NCI-H146 treated with DMSO at 0.1 percent for 48 hours (cell line): ENCODE results near the gene CDC34.

Source experiments
- DNase-seq: peaks from one replicate; lab custom pipeline; 2025; ENCODE audit not compliant: unreplicated experiment; lab: John Stamatoyannopoulos, UW

The CDC34 gene, protein sequence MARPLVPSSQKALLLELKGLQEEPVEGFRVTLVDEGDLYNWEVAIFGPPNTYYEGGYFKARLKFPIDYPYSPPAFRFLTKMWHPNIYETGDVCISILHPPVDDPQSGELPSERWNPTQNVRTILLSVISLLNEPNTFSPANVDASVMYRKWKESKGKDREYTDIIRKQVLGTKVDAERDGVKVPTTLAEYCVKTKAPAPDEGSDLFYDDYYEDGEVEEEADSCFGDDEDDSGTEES

DNA sequence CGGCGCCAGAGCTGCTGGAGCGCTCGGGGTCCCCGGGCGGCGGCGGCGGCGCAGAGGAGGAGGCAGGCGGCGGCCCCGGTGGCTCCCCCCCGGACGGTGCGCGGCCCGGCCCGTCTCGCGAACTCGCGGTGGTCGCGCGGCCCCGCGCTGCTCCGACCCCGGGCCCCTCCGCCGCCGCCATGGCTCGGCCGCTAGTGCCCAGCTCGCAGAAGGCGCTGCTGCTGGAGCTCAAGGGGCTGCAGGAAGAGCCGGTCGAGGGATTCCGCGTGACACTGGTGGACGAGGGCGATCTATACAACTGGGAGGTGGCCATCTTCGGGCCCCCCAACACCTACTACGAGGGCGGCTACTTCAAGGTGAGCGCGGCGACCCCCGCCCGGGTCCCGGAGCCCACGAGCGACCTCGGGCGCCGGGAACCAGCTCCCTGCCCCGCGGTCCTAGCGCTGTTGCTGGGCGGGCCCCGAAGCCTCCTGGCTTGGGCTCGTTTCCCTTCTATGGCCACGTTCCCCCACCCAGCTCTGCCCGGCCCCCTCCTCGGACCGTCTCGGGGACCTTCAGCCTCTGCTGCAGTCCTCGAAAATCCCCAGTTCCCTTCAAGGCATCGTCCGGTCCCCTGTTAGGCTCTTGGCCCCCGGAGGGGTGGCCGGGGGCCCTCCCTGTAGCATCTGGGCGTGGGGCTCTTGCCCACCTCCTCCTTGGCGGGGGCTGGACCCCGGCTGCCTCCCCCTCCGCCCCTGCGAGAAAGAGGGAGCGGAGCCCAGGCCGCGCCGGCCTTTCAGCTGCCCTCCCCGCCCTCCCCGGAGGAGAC is at the start of gene CDC34:
Gene CDC34, plus strand, starts transcription at position 8 of the 808 bp plus-strand sequence. Its CDS starts 172 bp downstream, at position 180.
- DNase-seq = no peak

DNA sequence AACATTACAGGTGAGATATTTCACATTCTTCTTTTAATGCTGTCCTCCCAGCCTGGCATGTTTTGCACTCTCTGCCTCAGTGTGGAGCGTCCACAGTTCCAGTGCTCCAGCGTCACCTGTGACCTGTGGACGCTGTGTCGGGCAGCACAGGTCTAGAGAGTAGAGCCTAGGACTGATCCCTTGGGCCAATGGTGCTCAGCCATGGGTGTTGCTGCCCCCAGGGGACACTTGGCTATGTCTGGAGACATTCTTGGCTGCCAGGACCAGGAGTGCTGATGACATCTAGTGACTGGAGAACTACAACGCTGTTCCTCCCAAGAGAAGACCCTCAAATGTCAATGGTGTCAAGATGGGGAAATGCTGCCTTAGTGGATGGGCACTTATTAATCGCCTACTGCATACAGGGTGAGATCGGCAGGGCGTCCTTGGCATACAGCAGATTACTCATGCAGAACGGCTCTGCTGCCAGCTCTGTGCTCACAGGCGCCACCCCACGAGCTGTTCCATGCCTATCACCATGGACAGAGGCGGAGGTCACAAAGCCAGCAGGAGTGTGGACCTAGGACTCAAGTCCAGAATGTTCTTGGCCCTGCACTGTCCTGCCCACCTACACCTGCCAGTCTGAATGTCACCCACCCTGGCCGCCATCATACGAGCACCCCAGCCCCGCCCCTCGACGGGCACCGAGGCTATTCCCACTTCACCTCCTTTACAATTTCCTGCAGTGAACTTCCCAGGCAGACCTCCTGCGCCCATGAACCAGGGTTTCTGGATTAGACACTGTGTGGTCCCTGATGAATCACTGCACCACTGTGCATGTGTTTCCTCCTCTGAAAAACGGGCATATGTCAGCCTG is 49.1 kb upstream of the CDC34 start:
- DNase-seq = no peak

DNA sequence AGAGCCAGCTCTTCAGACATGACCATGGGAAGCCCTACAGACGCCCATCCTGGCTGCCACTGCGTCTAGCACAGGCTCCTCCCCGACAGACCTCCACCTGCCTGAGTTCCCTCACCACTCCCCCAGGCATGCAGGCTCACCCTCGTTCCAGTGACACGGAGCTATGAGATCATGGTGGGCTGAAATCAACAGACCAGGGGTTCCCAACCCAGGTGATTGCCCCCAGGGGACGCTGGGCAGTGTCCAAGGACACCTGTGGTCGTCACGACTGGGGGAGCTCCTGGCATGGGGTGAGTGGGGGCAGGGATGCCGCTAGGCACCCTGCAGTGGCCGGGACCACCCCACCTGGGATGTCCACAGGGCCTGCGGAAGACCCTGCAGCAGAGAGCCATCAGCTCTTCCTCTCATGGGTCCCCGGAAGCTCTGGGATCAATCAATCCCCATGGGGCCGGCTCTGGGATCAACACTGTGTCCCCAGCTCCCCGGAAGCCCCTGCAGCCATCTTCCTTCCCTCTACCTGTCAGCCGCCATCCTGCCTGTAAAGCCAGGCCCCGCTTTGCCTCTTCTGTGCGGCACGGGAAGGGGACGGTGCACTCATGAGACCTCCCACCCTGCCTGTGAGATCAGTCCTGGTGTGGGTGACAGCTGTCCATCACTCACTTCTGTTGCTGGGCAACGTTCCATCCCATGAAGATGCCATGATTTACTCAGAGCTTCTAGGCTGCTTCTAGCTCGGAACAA is 48.1 kb upstream of the CDC34 start:
- DNase-seq = no peak

DNA sequence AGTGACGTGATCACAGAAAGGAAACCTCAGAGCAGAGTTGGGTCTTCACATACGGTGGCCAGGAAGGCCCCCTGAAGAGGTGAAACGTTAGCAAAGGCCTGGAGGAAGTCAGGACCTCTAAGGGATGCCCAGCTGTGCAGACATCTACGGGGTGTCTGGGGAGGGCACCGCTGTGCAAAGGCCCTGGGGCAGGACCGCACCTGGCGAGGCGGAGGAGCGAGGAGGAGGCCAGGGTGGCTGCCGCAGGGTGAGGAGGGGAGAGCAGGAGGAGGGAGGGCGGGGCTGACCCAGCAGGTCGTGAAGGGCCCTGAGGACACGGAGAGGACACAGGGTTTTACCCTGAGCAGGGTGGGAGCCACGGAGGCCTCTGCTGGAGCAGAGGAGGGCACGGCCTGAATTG is 47.1 kb upstream of the CDC34 start:
- no peak for DNase-seq

DNA sequence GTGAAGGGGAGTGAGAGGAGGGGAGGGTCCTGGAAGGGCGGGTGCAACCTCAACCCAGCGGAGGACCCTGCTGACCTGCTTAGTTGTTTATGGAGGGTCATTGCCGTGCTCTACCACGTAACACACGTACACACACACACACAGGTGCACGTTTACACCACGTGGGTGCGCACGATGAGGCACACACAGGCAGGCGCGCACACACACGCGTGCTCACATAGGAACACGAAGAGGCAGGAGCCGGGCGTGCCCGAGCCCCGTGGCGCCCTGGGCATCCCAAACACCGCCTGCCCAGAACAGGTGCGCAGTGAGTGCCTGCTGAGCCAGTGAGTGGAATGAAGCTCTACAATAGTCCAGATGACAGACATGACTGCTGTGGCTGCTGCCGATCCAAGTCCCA is 46.5 kb upstream of the CDC34 start:
- peak; percentile 51 for DNase-seq

DNA sequence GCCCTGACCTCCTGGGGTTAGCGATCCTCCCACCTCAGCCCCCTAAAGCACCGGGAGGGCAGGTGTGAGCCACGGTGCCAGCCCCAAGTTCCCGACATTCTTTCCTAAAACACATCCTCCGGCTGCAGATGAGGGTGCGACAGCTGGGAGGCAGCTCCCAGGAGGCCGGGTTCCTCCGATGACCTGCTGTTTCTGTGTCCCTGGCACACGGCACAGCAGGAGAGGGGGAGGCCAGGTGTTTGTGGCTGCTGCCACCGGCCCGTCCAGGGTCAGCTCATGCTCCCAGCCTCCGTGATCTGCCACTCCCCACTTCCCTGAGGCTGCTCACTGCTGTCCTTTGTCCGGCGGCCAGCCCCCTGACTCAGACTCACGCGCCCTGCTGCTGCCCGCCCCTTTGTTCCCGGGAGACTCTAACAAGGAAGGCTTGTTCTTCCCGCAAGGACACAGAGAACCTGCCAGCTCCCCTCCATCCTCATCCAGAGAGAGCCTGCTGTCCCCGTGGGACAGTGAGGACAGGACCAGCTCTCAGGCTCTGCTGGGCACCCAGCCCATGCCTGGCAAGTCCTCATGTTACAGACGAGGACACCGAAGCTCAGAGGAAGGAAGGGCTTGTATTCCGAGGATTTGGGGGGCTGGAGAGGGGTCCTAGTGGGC is 45.9 kb upstream of the CDC34 start:
- peak; percentile 56 for DNase-seq

- DNase-seq = peak; percentile 62
Measured at GRCh38 chr19:488505-489417, 42.8 kb upstream of the CDC34 start.

- DNase-seq = no peak
Measured at GRCh38 chr19:489418-490196, 42.0 kb upstream of the CDC34 start.

DNA sequence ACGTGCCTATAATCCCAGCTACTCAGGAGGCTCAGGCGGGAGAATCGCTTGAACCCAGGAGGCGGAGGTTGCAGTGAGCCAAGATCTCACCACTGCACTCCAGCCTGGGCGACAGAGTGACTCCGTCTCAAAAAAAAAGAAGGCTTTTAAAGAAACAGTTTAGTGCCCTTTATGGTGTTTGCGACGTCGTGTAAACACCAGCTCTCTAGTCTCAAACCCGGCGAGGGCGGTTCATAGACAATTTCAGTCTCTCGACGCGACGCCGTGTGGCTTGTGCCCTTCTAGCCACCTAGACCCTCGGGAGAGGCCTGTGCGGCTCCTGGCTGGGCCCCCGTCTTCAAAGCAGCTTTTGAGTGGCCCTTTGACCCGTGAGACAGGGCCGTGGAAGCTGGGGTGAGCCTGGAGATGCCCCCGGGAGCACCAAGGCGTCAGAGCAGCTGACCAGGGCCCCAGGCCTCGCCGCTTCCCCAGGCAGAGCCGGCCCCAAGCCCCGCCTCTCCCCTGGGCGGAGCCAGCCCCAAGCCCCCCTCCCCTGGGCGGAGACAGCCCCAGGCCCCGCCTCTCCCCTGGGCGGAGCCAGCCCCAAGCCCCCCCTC is 40.3 kb upstream of the CDC34 start:
- no peak for DNase-seq

DNA sequence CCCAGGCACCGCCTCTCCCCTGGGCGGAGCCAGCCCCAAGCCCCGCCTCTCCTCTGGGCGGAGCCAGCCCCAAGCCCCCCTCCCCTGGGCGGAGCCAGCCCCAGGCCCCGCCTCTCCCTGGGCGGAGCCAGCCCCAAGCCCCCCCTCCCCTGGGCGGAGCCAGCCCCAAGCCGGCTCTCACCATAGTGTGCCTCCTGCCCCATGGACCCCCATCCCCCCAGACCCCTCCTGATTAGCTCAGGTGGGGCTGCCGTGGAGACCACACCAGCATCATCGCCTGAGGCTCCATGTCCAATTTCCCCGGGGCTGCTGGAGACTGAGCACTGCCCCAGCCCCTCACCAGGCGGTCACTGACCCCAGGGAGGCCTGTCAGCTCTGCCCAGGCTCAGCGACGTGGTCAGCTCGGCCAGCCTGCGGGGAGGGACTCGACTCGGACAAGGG is 39.4 kb upstream of the CDC34 start:
- no peak for DNase-seq

- no peak for DNase-seq
Measured at GRCh38 chr19:493391-494170, 38.0 kb upstream of the CDC34 start.

GRCh38 chr19:494171-495080 is 37.1 kb upstream of the CDC34 start:
- no peak for DNase-seq

DNA sequence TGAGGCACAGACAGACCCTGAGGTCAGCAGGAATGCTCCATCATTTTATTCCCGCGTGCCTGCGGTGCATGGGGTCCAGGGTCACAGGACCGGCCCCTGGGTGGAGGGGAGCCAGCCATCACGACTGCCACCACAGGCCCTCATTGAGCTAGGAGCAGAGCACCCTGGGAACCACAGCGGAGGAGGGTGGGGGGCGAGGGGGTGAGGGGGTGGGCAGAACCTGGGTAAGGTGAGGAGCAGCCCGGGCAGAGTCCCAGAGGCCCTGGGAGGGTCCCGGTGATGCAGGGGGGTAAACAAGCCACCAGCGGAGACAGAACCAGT is 36.5 kb upstream of the CDC34 start:
- no peak for DNase-seq

GRCh38 chr19:495402-496111 is 36.0 kb upstream of the CDC34 start:
- DNase-seq = no peak

DNA sequence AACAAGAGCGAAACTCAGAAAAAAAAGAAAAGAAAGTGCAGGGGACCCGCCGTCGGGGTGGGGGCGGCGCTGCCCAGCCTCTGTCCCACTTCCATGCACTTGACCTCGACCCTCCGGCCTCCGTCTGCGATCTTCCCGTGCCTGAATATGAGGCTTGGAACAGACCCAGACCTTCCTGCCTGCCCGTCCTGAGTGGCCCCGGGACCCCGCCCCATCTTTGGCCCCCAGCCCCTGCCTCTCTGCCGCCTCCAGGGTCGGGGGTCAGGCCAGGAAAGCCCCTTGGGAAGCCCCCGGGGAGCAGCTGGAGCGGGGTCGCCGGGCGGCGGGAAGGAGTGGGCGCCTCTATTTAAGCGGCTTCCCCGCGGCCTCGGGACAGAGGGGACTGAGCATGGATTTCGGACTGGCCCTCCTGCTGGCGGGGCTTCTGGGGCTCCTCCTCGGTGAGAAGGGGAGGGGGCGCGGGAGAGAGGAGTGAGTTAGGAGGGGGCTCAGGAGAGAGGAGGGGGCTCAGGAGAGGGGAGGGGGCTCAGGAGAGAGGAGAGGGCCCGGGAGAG is 35.4 kb upstream of the CDC34 start, which contains the start of gene MADCAM1:
Gene MADCAM1, plus strand, starts transcription at position 375 of the 554 bp plus-strand sequence. Its CDS starts 14 bp downstream, at position 389.
- no peak for DNase-seq
